H7 (cell line): ENCODE data around the gene KNOP1. TPM values are rescaled to one million over a fixed set of nuclear protein-coding genes. Genes with fewer than 3 reads are reported as not detected.
"Not testable (repeated sequence)": the region's sequence is repeated elsewhere in the genome, so short reads cannot be mapped to it uniquely, and the experiment has no call there.

ENCODE experiments used
- DNase-seq: peaks from one replicate; pipeline ENCODE4 v3.0.0; 2012
- H3K27me3 ChIP-seq: 2 replicates; pipeline ENCODE4 v1.6.0; 2011; ENCODE audit warnings: mild to moderate bottlenecking, low read length; ENCODE audit not compliant: control insufficient read depth, insufficient read depth
- H3K36me3 ChIP-seq: replicated peaks from 2 replicates; pipeline ENCODE4 v1.5.1; 2011; ENCODE audit warnings: low read length; ENCODE audit not compliant: control insufficient read depth, insufficient read depth
- H3K4me3 ChIP-seq: 2 replicates; pipeline ENCODE4 v1.5.1; 2011; ENCODE audit warnings: low read depth, mild to moderate bottlenecking, control low read depth, low read length, moderate library complexity; ENCODE audit not compliant: insufficient read depth
- total RNA-seq: library from RNA; depleted of rRNA; stranded (reverse); fragments of >200 nt; shearing (Covaris generic); gene quantifications from 2 replicates; pipeline ENCODE4 v1.2.3, GENCODE V29; 2014

The KNOP1 gene
- total RNA-seq, 1 experiment from 2014 or later: 35.5 TPM

DNA sequence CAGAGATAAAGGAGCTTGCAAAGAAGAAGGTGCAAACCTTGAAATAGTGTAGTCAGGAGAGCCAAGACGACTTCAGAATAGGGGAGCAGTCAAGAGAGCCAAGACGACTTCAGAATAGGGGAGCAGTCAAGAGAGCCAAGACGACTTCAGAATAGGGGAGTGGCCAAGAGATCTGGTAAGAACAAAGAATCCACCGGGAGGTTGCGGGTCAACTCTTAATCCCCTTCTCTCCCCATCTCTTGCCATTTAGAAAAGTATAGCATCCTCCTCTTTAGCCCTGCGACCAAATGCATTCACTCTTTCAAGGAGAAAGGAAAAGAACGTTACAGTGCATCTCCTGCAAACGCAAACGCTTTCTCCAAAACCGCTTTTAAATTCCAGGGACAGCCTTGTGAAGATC lies 713 bp downstream of the KNOP1 start:
- peak; percentile 71 for DNase-seq
- peaks cover 9% of the 10 kb centered on the region for H3K36me3 ChIP-seq
- peak overlapping the region; percentile 87 for H3K4me3 ChIP-seq

DNA sequence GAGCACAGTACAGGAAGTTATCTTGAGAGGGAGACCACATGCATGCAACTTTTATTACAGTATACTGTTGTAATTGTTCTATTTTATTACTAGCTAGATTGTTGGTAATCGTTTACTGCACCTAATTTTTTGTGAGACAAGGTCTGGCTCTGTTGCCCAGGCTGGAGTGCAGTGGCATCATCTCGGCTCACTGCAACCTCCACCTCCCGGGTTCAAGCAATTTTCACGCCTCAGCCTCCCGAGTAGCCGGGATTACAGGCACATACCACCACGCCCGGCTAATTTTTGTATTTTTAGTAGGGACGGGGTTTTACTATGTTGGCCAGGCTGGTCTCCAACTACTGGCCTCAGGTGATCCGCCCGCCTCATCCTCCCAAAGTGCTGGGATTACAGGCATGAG lies 1.3 kb downstream of the KNOP1 start:
- not testable (repeated sequence) for DNase-seq, H3K36me3 ChIP-seq, H3K27me3 ChIP-seq
- peak overlapping the region; percentile 87 for H3K4me3 ChIP-seq

More for the DNA sequence above, 713 bp downstream of the KNOP1 start:
- no peaks in the 10 kb centered on the region for H3K27me3 ChIP-seq

DNA sequence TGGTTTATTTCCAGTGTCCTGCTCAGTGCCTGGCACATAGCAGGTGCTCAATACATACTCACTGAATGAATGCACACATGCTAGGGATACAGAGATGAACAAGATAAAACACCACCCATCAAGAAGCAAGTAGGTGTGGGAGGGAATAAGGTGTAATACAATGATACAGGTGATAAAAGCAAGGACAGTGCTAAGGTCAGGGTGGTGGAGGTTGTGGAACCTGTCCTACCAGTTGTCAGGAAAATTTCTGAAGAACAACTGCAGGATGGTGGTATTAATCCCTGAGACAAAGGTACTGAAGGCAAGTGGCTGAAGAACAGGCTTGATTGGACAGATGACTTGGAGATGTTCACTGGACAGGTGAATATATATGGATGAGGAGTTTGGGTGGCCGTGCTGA lies 1.8 kb downstream of the KNOP1 start:
- DNase-seq: no peak
- no peak overlapping the region for H3K4me3 ChIP-seq
- H3K36me3 ChIP-seq: peaks cover 12% of the 10 kb centered on the region
- no peaks in the 10 kb centered on the region for H3K27me3 ChIP-seq

DNA sequence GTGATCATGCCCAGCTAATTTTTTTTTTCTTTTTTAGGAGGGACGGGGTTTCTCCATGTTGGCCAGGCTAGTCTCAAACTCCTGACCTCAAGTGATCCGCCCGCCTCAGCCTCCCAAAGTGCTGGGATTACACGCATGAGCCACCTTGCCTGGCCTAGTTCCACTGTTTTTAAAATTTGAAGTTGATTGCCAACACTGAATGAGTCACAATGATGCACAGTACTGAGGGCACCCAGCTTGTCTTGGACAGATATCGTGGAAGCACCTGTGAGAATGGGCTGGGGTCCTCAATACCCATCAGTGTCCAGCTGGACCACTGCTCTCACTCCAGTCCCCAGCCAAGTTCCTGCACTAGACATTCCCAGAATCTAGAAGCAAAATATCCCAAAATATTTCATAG lies 2.5 kb downstream of the KNOP1 start:
- no peak for DNase-seq
- Histone ChIP-seq H3K27me3 (no peaks in the 10 kb centered on the region), H3K36me3 (peaks cover 12% of the 10 kb centered on the region), H3K4me3 (no peak overlapping the region)

DNA sequence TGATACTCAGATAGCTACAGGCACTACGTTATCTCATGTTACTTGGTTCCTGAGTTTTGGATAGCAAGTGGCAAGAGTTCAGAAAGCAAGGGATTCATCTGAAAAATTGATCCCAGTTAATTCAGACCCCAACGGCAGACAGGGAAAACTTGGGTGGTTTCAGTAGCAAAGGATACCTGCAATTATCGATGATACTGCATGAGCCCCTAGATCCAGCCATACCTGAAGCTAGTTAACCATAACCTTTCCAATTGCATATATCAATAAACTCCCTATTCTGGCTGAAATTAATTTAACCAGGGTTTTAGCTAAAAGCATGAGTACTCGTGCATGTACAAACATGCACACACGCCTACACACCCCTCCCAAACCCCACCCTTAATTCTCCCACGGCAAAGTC lies 4.3 kb downstream of the KNOP1 start:
- Histone ChIP-seq H3K36me3 (peaks cover 23% of the 10 kb centered on the region), H3K4me3 (no peak overlapping the region), H3K27me3 (no peaks in the 10 kb centered on the region)
- no peak for DNase-seq

DNA sequence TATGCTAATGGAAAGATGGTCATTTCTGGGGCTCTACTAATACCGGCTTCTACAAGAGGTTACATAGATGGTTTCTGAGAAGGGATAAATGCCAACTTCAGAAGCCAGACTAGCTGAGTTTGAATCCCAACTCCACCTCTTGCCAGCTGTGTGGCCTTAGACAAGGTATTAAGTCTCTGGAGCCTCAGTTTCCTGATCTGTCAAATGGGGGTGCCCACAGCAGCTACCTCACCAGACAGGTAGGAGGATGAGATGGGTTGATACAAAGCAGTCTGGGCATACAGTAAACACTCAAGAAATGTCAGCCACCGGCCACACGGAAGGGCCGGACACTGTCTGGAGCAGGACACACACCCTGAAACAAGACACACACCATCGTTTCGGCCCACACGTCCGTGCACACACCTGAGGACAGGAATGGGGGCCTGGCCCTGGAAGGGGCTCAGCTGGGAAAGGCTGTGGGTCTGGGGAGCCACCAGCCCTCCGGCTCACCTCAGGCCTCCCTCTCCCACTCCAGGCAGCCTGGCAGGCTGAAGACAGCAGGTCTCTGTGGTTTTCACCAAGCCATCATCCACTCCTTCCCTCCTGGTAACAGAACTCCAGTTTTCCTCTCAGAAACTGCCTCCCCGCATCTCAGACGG lies 5.5 kb downstream of the KNOP1 start:
- no peak for DNase-seq
- no peak overlapping the region for H3K4me3 ChIP-seq
- peaks cover 27% of the 10 kb centered on the region for H3K36me3 ChIP-seq
- H3K27me3 ChIP-seq: no peaks in the 10 kb centered on the region

DNA sequence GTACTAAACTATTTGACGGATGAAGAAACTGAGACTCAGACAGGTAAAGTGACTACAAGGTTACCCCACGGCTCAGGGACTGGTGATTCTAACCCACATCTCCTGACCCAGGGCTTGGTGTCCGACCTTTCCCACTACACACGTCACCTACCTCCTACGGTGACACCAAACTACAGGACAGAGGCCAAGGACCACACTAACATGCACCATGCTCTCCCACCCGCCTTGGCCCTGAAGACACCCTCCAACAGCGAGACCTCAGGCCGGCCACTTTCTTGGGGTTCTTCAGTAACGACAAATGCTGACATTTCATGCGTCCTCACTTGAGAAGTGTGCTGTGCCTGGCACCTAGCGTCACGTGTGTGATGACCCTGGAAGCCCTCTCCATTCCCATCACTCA lies 6.4 kb downstream of the KNOP1 start:
- Histone ChIP-seq H3K27me3 (no peaks in the 10 kb centered on the region), H3K4me3 (no peak overlapping the region), H3K36me3 (peaks cover 30% of the 10 kb centered on the region)
- DNase-seq: no peak

DNA sequence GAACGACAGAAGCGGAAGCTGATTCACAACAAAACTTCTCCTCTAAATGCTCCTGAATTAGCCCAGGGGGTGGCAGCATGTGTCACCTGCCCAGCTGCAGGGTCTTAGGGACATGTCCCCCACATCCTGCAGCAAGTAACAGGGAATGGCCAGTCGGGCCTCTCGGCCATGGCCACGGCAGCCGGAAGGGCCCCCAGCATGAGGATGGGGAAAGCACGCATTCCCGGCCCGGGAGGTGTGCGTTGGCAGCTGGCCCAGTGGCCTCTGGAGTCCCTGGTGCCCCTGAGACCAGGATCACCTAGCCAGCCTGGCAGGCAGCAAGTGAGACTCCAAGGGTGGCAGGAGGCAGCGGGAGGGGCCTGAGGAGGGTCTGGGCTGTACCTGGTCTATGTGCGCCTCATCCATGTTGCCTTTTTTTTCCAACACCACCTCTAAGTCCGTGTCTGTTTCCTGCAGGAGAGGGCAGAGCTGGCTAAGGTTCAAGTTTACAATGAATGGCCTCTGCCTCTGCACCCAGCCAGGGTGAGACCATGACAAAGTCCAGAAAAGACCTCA lies 7.0 kb downstream of the KNOP1 start:
- peaks cover 35% of the 10 kb centered on the region for H3K36me3 ChIP-seq
- DNase-seq: peak; percentile 59
- no peaks in the 10 kb centered on the region for H3K27me3 ChIP-seq
- no peak overlapping the region for H3K4me3 ChIP-seq

DNA sequence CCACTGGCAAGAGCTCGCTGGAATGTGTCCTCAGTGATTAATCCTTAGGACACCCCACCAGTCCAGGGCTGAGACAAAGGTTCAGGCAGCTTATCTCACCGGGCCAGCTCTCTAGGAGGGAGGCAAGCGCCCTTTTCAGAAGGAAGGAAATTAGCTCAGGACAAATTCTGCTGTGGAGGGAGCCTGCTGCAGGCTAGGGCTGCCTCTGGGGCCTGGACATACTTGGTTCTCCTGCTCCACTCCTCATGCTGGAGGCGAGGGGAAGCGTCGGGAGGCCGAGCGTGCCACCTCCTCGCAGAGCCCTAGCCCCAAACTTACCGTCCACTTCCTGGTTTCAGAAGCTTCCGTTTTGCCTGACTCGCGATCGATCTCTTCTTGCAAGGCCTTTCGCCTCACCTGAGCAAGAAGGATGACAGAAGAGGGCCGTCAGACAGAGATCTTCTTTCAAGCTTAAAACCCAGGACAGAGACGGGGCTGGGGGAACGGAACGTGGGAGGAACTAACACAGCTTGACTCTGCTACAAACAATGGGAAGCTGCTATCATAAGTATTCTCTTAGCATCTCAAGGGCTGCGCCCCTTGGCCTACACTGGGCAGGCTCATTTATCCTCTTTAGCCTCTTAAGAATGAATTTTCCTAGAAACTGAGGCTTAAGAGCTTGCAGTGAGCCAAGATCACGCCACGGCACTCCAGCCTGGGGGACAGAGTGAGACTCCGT lies 7.7 kb downstream of the KNOP1 start:
- peaks cover 41% of the 10 kb centered on the region for H3K36me3 ChIP-seq
- peak; percentile 77 for DNase-seq
- no peaks in the 10 kb centered on the region for H3K27me3 ChIP-seq
- no peak overlapping the region for H3K4me3 ChIP-seq

DNA sequence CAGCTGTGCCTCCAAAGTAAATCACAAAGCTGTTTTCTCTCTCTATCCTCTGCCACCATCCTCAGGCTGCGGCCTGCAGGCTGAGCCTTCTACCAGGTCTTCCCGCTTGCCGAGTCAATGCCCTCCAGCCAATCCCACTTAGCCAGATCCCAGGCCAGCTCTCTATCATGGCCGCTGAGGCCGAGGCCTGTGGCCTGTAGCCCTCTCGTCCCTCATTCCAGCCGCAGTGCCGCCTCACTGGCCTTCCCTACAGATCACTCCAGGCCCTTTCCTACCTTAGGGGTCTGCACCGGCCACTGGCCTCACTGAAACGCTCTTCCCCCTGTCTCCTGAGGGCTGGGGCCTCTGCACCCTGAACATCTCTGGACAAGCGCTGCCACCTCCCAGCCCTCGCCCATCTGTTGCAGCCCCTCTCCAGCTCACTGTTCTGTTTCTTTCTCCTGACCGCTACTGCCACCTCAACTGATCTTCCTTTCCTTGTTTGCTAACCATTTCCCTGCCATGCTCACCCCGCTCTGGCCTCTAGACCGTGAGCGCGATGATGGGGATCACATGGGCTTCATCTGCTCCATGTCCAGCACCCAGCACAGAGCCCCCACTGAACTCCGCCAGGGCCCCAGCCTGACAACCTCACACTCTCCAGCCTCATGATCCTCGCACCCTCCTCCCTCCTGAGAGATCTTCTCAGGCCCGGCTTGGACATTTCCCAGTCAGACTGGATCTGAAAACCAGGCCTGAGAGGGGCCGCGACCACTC lies 8.5 kb downstream of the KNOP1 start:
- Histone ChIP-seq H3K36me3 (peaks cover 48% of the 10 kb centered on the region), H3K27me3 (no peaks in the 10 kb centered on the region), H3K4me3 (no peak overlapping the region)
- DNase-seq: no peak

DNA sequence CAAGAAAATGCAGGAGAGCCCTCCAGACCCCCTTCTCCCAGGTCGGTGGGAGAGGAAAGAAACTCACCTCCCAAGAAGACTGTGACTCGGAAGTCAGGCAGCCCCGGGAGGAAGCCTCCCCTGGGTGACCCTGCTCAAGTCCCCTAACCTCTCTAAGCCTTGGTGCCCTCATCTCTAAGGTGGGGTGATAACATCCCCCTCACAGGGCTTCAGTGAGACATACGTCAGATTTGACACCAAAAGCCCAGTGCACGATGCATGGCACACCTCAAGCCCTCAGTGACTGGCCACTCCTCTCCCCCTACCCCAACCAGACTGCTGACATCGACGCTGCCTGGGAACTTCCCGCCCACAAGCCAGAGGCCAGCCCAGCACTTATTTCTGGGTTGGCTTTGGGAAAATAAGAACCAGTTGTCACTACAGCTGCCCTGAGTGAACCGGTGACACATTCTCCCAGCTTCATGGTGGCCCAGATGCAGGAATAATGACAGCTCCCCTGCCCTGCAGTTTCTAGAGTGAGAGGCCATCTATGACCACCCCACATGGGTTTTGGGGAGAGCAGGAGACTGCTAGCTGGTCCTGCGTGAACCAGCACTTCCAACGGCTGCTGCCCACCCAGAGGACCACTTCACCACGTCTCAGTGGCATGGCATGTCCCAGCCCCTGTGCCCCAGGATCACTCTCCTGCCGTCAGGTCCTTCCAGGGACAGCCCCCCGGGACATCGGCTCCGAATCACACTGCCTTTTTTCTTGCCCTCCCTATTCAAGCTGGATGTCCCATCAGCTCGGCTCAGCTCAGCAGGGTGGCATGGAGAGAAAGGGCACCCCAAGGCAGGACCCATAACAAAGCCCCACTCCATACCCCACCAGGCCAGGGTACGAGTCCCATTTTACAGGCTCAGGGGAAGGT lies 9.5 kb downstream of the KNOP1 start:
- Histone ChIP-seq H3K27me3 (no peaks in the 10 kb centered on the region), H3K36me3 (peaks cover 49% of the 10 kb centered on the region), H3K4me3 (no peak overlapping the region)
- DNase-seq: peak; percentile 62

DNA sequence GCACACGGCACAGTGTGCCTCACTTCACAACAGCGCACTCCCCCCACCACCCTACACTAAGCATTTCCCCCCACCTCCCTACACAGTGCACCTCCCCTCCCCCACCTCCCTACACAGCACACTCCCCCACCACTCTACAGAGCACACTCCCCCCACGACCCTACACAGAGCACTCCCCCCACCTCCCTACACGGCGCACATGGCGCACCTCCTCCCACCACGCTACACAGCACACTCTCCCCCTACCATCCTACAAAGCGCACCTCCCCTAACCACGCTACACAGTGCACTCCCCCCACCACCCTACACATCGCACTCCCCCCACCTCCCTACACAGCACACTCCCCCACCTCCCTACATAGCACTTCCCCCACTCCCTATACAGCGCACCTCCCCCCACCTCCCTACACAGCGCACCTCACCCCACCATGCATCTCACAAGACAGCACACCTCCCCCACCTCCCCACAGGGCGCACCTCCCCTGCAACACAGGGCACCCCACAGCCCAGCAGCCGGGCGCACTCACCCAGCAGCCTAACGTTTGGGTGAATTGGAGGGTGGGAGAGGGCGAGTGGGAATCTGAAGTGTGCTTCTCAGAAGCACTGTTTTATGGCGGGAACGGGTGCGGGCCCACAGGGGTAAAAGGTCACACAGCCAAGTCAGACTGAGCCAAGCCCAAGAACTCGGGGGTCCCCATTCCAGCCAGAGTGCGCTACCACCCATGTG lies 10.3 kb downstream of the KNOP1 start:
- H3K36me3 ChIP-seq: peaks cover 53% of the 10 kb centered on the region

DNA sequence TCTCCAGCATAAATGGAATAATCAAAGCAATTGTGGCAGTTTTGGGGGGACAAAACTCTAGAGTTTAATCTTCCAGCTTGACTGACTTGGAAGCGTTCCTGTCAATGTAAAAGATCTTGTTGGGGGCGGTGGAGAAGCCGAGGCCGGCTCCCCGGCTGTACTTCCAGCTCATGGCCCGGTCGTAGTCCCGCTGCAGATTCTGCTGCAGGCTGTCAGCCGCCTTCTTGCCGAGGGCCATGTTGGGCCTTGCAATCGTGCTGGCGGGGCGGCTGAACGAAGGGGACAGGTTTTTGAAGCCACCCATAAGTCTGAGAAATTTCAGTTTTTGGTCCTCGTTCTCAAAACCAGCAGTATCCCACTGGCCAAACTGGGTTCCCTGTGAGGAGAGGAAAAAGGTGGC lies 11.2 kb downstream of the KNOP1 start:
- Histone ChIP-seq H3K4me3 (no peak overlapping the region), H3K36me3 (peaks cover 54% of the 10 kb centered on the region), H3K27me3 (no peaks in the 10 kb centered on the region)
- no peak for DNase-seq

More for the DNA sequence above, 10.3 kb downstream of the KNOP1 start:
- no peaks in the 10 kb centered on the region for H3K27me3 ChIP-seq
- H3K4me3 ChIP-seq: no peak overlapping the region
- peak; percentile 70 for DNase-seq
